Measurements from ENCODE around the gene EPN1.

EPN1 gene

DNA sequence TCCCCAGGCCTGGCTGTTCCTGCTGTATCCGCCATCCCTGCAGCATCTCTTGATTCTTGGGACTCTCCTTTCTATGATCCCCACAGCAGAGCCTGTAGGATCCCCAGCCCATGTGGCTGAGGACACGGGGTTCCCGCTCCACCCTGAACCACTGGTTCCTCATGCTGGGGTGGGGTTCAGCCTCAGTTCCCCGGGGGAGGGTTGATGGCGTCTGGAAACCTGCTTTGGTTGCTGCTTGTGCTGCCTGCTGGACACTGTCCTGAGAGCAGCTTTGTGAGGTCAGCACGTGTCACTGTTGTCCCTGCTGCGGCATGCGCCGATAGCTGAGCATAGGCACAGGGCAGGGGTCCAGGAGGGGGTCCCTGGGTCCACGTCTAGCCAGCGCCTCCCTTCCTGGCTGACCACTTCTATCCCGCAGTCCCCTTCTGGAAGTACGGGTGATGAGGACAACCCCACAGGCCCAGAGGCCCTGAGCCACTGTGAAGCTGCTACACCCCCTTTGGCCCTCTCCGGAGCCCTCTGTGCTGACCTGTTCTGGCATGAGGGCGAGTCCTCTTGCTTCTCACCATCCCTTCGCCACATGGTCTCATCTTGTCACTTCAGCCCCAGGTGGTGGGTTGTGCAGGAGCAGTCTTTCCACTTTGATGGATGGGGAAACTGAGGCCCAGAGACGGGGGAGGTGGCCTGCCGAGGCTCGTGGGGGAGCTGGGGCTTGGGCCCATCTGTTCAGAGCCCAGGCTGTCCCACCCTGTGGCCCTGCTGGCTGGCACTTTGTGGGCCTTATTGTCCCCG lies 5.5 kb downstream of the EPN1 start:
- no peak for DNase-seq

DNA sequence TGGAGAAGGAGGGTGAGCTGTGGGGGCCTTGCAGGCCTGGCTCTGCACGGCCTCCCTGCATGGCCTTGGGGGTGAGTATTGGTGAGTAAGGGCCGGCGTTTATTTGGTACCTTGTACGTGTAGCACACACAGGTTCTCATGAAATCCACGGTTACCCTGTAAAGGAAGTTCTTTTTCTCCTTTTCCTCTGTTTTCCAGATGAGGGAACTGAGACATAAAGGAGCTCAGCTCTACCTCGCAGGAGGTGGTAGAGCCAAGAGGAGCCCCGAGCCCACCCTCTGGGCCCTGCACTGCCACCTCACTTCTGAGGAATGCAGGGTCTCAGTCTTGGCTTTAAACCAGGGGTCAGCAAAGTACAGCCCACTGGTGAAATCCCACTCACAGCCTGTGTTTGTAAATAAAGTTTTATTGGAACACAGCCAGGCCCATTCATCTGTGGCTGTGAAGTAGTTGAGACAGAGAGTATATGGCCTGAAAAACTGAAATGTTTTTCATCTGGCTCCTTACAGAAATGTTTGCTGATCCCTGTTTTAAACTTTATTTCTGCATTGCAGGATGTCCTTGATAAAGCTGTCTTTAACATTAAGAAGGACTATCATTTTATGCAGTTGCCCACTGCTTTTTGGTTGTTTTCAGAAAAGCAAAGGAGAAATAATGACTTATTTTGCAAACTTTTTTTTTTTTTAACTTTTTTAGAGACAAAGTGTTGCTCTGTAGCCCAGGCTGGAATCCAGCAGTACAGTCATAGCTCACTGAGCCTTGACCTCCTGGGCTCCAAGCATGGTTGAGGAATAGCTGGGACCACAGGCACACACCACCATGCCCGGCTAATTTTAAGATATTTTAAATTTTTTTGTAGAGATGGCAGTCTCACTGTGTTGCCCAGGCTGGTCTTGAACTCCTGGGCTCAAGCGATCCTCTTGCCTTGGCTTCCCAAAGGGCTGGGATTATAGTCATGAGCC lies 6.4 kb downstream of the EPN1 start:
- DNase-seq: no peak

DNA sequence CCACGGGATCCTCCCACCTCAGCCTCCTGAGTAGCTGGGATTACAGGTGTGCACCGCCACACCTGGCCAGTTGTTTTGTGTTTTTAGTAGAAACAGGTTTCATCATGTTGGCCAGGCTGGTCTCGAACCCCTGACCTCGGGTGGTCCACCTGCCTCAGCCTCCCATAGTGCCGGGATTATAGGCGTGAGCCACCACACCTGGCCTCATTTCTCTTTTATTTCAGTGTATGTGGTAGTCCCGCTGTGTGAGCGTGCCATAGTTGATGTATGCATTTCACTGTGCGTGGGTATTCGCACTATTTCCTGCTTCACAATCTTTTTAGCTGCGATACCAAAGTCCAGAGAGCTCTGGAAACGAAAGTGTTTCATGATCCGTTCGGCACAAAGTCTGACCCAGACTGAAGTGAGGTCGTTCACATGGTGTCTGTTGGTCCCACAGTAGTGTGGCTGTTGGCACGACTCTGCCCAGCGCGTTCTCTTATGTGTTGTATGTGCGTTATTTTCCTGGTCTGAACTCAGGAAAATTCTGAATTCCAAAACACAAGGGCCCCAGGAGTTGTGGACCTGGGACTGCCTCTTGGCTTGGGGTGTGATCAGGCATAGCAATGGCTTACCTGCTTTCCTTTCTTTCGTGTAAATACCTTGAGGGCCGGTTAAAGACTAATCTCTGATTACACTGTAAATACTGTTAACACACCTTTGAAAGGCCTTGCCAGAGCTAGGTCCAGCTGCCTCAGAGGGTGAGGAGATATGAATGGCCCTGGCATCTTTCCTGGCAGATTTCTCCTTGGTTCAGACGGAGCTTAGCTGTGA lies 8.6 kb downstream of the EPN1 start:
- no peak for DNase-seq

DNA sequence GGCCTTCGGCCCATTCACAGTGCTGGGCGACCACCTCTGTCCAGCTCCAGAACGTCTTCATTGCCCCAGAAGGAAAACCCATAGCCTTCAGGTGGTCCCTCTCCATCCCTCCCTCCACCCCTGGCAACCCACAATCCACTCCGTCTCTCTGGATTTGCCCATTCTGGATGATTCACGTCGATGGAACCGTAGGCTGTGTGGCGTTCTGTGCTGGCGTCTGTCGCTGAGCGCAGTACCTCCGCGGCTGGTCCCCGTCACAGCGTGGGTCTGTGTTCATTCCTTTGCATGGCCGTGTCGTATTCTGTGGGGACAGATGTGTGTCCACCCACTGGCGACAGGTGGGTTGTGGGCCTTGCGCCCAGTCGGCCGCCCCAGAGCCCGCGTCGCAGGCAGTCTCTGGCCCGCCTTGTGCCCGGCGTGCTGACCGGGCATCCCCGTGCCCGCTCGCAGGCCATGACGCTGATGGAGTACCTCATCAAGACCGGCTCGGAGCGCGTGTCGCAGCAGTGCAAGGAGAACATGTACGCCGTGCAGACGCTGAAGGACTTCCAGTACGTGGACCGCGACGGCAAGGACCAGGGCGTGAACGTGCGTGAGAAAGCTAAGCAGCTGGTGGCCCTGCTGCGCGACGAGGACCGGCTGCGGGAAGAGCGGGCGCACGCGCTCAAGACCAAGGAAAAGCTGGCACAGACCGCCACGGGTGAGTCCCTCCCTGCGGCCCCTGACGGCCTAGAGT lies 10.1 kb downstream of the EPN1 start:
- DNase-seq: no peak

DNA sequence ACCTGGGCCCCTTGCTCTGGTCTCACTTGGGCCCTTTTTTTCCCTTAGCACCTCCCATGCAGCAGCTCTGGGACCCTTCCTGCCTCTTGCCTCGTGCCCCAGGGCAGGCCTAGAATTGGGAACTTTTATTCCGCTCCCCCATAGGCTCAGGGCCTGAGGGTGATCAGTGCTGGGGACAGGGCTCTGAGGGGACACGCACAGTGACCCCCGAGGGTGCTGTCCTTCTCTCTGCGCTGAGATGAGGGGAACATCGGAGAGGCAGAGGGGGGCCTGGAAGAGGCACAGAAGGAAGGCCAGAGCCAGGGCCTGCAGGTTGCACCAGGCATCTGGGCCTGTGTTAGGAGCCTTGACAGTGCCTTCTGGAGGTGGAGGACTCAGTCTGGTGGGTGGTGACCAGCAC lies 10.8 kb downstream of the EPN1 start:
- no peak for DNase-seq

DNA sequence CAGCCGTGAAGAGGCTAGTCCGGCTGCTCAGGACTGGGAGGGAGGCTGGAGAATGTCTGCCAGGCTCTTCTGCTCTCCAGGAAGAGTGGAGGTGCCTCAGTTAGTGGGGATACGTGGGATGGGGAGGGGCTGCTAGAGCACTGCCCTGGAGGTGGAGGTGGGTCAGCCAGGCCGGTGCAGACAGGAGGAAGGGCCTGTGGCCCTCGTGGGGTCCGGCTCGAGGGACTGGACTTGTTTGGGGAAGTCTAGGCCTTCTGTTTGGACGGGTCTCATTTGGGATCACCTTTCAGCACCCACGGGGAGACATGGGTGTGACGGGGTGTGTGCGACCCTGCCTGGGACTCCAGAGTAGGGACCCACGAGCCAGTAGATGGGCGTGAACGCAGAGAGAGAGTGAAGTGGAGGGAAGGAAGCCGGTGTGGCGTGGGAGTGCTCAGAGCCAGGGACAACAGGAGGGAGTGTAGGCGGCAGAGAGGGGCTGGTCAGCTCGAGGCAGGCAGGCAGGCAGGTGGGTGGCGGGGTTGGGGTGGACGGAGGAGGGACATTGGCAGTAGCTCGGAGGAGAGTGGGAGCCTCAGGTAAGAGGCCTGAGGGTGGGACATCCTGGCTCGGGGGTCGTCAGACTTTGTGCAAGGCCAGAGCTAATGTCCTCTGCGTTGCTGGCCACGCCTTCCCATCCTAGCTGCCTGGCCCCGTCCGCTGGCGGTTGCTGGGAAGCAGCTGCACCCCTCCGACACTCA lies 11.5 kb downstream of the EPN1 start:
- no peak for DNase-seq

DNA sequence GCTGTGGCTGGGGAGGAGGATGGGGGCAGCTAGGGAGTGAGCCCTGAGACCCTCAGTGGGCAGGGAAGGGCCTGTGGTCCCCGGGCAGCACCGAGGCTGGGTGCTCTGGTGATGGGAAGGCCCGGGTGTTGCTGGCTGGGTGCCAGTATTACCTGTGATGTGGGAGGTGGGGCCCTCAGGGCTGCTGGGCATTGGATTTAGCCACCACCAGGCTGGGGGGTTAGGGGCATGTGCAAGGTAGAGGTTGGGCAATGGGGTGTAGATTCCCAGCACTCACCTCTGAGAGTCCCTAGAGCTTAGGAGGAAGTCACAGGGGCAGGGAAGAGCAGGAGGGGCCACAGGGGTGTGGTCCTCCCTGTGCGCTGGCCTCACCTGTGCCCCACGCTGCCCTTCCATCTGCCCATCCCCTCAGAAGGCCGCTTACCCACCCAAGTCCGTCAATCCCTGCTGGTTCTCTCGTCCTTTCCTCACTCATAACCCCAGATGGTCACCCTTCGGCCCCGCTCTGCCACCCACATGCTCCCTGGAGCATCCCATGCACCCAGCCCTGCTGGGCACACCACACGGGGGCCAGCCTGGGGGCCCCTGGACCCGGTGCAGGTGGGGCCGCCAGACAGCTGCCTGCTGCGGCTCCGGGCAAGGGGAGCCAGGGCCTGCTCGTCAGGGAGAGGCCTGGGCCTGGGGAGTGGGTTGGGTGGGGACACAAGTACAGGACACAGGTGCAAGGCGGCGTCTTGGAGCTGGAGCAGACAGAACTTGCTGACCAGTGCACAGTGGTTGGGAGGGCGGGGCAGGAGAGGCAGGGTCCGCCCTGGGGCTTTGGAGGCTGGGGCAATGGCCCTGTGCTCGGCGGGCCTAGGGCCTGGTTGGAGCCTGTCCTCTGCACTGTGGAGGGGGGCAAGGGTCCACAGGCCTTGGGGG lies 12.5 kb downstream of the EPN1 start:
- no peak for DNase-seq

DNA sequence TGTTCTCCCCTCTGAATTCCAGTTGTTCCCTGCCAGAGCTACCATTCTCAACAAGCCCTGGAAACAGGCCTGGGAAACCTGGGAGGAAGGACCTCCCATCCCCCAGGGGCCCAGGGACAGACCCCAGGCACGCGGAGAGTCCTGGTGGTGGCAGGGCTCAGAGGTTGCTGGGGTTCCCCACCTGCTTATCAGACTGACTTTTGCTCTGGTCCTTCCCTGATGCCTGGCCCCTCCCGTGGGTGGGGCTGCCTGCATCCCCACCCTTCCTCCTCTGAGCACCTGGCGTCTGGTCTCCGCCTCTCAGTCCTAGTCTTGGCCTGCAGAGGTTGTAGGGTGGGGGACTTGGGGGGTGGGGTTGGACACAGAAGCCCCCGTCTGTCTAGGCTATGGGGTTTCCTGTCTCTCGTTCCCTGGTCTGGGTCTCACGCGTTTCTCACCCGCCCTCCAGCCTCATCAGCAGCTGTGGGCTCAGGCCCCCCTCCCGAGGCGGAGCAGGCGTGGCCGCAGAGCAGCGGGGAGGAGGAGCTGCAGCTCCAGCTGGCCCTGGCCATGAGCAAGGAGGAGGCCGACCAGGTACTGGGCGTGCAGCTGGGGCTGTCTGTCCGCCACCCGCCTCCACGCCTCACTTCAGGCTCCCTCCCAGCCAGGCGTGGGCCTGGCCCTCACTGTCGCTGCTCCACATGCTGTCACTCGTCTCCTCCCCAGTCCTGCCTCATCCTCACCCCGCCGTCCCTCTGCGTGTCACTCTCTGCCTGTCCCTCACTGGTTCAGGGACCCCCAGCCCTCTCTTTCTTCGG lies 13.6 kb downstream of the EPN1 start:
- DNase-seq: no peak

DNA sequence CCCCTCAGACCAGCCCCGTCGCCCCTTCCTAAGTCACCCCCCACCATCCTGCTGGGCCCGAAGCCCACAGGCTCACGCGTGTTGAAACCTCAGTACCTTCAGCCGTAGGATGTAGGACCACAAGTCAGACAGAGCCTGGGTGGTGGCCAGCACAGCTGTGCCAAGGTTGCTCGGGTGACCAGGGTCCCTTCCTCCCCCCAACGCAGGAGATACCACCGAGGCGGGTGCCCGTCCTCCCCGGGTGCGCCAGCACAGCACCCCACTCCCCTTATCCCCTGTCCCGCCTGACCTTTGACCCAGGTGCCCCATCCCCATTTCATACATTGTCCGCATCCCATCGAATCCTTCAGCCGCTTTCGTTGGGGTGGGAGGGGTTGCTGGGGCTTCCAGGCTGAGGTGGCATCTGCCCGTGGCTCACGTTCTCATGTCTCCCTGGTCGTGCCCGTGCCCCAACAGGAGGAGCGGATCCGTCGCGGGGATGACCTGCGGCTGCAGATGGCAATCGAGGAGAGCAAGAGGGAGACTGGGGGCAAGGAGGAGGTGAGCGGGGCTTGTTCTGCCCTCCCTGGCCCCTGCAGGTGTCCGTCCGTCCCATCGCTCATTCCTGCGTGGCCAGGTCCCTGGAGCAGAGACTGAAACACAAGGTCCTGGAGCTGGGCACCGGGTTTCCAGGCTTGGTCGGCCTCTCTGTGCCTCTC lies 14.5 kb downstream of the EPN1 start:
- no peak for DNase-seq

DNA sequence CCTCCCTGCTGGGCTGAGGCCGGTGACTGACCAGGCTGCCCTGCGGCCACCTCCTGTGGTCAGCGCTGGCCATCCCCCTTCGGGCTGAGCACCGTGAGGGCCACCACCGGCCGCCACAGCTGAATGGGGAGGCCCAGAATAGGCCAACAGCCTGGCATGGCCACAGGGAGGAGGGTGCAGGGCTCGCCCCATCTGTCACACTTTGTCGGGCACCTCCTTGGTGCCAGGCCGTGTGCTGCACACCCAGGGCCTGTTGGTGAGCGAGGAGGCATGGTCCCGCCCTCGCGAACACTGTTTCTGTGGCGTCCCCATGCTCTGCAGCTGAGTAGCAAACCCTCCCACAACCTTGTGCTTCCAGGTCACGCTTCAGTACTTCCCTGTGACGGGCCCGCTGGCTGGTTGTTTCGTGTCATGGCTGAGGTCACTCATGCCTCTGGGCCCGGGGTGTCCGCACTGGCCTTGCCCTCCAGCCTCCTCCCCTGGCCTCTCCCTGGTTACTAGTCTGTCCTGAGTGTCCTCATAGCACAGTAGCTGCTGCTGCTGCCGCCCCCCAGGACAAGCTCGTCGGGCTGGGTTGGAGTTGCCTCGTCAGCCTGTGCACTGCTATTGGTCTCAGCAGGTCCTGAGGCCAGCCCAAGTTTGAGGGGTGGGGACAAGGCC lies 15.2 kb downstream of the EPN1 start:
- no peak for DNase-seq

DNA sequence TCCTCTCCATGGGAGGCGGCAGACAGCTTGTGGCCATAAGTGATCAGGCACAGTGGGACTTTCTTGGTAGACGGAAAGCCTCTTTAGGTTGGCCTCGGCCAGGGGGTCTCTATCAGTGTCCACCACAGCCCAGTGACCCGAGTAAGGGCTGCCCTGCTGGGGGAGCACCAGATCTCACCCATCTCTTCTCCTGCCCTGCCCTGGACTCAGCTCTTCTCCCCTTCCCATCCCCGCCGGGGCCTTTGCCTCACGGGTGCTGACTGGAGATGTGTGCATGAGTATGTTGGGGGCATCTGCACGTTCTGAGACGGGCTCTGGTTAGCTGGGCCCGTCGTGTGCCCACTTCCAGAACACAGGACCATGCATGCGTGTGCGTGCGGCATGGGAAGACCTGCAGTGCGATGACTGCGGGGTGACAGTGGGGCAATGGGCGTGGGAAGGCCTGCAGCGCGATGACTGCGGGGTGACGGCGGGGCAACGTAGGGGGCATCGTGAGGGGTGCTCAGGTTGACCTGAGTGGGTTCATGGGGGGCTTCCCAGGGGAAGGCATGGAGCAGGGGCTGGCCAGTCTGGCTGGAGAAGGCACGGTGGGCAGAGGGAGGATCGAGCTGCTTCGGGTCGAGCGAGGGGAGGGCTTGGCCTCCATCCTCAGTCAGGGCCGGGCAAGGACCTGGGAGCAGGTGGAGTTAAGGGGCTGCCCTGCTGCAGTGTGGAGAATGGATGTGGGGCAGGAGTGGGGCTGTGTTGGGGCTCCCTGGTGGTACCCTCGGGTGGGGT lies 15.9 kb downstream of the EPN1 start:
- DNase-seq: no peak

DNA sequence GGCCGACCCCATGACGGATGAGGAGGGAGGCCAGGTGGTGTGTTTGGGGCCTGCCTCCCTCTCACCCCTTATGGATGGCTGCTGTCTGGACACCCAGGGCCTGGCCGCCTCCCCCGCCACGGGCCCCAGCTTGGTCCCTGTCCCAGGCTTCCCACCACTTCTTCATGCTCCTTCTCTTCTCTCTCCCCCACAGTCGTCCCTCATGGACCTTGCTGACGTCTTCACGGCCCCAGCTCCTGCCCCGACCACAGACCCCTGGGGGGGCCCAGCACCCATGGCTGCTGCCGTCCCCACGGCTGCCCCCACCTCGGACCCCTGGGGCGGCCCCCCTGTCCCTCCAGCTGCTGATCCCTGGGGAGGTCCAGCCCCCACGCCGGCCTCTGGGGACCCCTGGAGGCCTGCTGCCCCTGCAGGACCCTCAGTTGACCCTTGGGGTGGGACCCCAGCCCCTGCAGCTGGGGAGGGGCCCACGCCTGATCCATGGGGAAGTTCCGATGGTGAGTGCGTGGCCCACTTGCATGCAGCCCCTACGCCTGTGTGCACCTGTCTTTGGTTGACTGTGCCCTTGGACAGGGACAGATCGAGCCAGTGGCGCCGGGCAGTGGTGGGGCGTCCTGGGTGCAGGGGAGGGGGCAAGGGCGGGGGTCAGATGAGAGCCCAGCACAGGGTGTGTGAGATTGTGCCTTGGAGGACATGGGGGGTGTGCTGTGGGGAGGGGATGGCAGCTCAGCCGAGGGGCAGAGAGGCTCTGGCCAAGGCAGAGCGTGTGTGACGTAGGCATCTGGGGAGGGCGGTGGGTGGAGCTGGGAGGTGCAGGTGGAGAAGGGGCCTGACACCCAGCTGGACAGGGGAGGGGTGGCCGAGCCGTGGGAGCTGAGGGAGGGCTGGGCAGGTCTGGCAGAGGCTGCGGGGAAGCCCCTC lies 16.8 kb downstream of the EPN1 start:
- DNase-seq: no peak

DNA sequence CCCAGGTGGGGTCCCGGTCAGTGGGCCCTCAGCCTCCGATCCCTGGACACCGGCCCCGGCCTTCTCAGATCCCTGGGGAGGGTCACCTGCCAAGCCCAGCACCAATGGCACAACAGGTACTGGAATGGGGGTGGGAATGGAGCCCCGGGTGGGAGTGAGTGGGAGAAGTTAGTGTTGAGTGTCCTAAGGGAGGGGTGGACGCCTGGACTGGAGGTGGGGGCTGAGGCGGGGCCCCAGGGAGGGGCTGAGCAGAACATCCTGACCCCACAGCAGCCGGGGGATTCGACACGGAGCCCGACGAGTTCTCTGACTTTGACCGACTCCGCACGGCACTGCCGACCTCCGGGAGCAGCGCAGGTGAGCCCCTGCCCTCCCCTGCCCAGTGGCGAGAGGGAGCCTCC lies 17.7 kb downstream of the EPN1 start:
- no peak for DNase-seq

DNA sequence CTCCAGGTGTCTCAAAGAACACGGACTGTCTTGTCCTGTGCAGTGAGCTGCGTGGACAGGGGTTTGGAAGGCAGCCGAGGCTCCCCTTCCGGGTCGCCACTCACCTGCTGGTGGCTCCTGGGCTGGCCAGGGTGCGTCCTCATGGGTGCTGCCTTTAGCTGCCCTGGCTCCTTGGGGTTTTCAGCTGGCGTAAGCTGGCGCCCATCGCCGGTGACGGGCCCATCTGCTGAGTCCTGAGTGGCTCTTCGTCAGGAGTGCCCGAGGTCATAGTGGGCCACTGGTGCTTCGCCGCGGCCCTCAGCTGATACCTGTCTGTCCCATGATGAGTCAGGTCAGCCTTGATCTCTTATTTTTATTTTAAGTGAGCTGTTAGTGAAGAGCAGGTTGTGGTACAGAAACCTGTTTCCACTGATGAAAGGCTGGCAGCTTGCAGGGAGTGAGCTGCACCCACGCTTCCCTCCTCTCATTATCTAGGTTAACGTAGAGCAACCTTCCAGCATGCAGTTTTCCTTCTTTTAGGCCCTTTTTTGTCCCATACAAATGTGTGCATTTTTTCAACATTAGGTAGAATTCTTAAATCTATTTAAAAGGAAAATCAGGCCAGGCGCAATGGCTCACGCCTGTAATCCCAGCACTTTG lies 18.4 kb downstream of the EPN1 start:
- no peak for DNase-seq

DNA sequence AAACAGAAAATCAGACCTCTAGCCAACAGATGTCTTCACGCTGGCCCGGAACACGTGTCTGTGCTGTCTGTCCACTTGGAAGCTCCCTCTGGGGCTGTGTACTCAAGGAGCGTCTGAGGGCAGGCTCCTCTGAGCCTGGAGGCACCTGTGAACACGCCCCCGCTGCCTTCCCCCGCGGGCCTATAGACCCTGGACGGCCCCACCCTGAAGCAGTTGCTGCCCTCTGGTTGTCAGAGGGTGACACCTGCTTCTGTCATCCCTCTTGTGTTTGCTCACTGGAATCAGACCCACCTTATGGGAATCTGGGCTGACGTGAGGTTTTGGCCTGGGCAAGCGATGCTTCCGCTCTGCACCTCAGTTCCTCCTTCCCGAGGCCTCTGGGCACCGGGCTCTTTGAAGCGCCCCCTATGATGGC lies 19.2 kb downstream of the EPN1 start:
- no peak for DNase-seq

All from NCI-H1048 (cell line).